K562 (cell line): Measurements from ENCODE around the gene CLCA1. TPM values are rescaled to one million over a fixed set of nuclear protein-coding genes. Genes with fewer than 3 reads are reported as not detected.
A peak's percentile ranks its signal among the peaks of the same experiment; 100 is the strongest.

Experiments used
- ARNT ChIP-seq, 2 experiments: fragments of 450-650 bp; IDR thresholded peaks; 2 replicates each; pipeline ENCODE4 v1.6.1; 2016; ENCODE audit warnings: mild to moderate bottlenecking in 1 of 2
- CC2D1A ChIP-seq: fragments of 450-650 bp; IDR thresholded peaks from 2 replicates; pipeline ENCODE4 v1.6.1; 2017; ENCODE audit warnings: mild to moderate bottlenecking
- CCAR2 ChIP-seq: fragments of 200-400 bp; formaldehyde crosslinking; IDR thresholded peaks from 2 replicates; pipeline ENCODE4 v1.6.1; 2017; ENCODE audit warnings: mild to moderate bottlenecking, low read depth, low read length
- GTF2E2 ChIP-seq: fragments of 200-800 bp; sonication (Bioruptor generic); IDR thresholded peaks from 2 replicates; pipeline ENCODE4 v1.6.1; 2016; ENCODE audit warnings: missing genetic modification characterization, missing compliant biosample characterization
- HDAC1 ChIP-seq, 2 experiments: fragments of 450-650 bp; IDR thresholded peaks; 2 replicates each; pipeline ENCODE4 v1.6.1; 2016 to 2017; ENCODE audit warnings: inconsistent platforms in 1 of 2, mild to moderate bottlenecking in 1 of 2, moderate library complexity in 1 of 2
- KAT7 ChIP-seq: sonication (generic); formaldehyde crosslinking; IDR thresholded peaks from 2 replicates; pipeline ENCODE4 v1.8.0; 2022; ENCODE audit warnings: missing genetic modification reagents, mild to moderate bottlenecking, borderline replicate concordance
- MCM7 ChIP-seq, 2 experiments: fragments of 450-650 bp; IDR thresholded peaks; 2 replicates each; pipeline ENCODE4 v1.6.1; 2016 to 2018
- MGA ChIP-seq: fragments of 450-650 bp; IDR thresholded peaks from 2 replicates; pipeline ENCODE4 v1.6.1; 2016; ENCODE audit warnings: mild to moderate bottlenecking, moderate library complexity
- NCOA2 ChIP-seq, 2 experiments: fragments of 450-650 bp; IDR thresholded peaks; 2 replicates each; pipeline ENCODE4 v1.6.1; 2018; ENCODE audit warnings: mild to moderate bottlenecking in 2 of 2, moderate library complexity in 1 of 2; ENCODE audit not compliant: partially characterized antibody in 2 of 2
- PHB ChIP-seq: fragments of 250-450 bp; sonication (Bioruptor Pico); IDR thresholded peaks from 2 replicates; pipeline ENCODE4 v1.5.0; 2021
- RBM14 ChIP-seq: fragments of 200-400 bp; formaldehyde crosslinking; IDR thresholded peaks from 2 replicates; pipeline ENCODE4 v1.6.1; 2018; ENCODE audit warnings: low read depth, mild to moderate bottlenecking, low read length, moderate library complexity, borderline replicate concordance; ENCODE audit not compliant: insufficient read depth
- RCOR1 ChIP-seq, 2 experiments: IDR thresholded peaks; 2 replicates each; pipeline ENCODE4 v1.6.1; 2012; ENCODE audit warnings: low read depth in 2 of 2, low read length in 2 of 2, borderline replicate concordance in 1 of 2, improper control_type of control experiment in 1 of 2
- THRA ChIP-seq: fragments of 450-650 bp; IDR thresholded peaks from 2 replicates; pipeline ENCODE4 v1.6.1; 2017; ENCODE audit warnings: mild to moderate bottlenecking, moderate library complexity
- ZFP91 ChIP-seq: sonication (generic); formaldehyde crosslinking; IDR thresholded peaks from 2 replicates; pipeline ENCODE4 v1.8.0; 2022; ENCODE audit warnings: mild to moderate bottlenecking, missing genetic modification reagents
- ZNF134 ChIP-seq: fragments of 250-450 bp; sonication (Bioruptor Pico); conservative IDR thresholded peaks from 2 replicates; pipeline ENCODE4 v1.4.0; 2020
- polyA plus RNA-seq, 8 experiments: library from polyadenylated mRNA; depleted of rRNA in 4 of 8; stranded (reverse) in 5 of 8; unstranded in 3 of 8; fragments of >200 nt; fragmentation: Nextera tagmentation in 2 of 8; fragmentation: Illumina TruSeq in 1 of 8; extraction: Ambion mirVana in 2 of 8; extraction: Trizol in 1 of 8; gene quantifications; 2 replicates each; pipeline versions ENCODE4 v1.2.1 to v1.2.3, GENCODE V29; 2011 to 2014; ENCODE audit warnings: inconsistent platforms in 1 of 8, missing spikeins in 1 of 8
- total RNA-seq, 7 experiments: library from RNA; depleted of rRNA in 6 of 7; stranded (reverse); fragments of >200 nt in 6 of 7; fragmentation: Illumina TruSeq in 2 of 7; extraction: Trizol in 2 of 7; gene quantifications; 2 replicates each; pipeline versions ENCODE4 v1.2.1 to v1.2.3, GENCODE V29; 2011 to 2021; ENCODE audit warnings: low replicate concordance in 1 of 7

The CLCA1 gene
- total and polyA plus RNA-seq, 9 of the 15 experiments (the other 6 are each of a cell fraction or from before 2014, with no cell fraction given) = 0.03 to 0.08 (median 0.04) TPM; not detected in 6

- TF ChIP-seq RCOR1 (IDR thresholded peaks at IDR 0.05; ENCODE audit: borderline replicate concordance in 1 of 2, low read depth in 2 of 2, low read length in 2 of 2) (peak; percentile 70 to 88; a peak in 3 of 4 replicates), ZNF134 (peak; percentile 77), ARNT (IDR thresholded peaks at IDR 0.05) (peak; percentile 71 to 74; a peak in 3 of 4 replicates), RBM14 (no peak), HDAC1 (IDR thresholded peaks at IDR 0.05) (peak; percentile 13 to 73; a peak in 2 of 4 replicates), KAT7 (CRISPR knock-in tag) (no peak), PHB (CRISPR knock-in tag) (no peak), CCAR2 (no peak), THRA (no peak), GTF2E2 (tag) (no peak), ZFP91 (CRISPR knock-in tag) (no peak), MGA (peak; percentile 81), CC2D1A (peak; percentile 78; the same call in 1 of the 2 replicates), NCOA2 (IDR thresholded peaks at IDR 0.05; ENCODE audit: partially characterized antibody in 2 of 2) (peak in 1 of 2 experiments; percentile 46), MCM7 (IDR thresholded peaks at IDR 0.05) (no peak)
These were observed 7.2 kb upstream of the CLCA1 start (continued) for GRCh38 chr1:86461482-86461881.
